HG02623 (cell line): ENCODE data around the gene CDH18.

ENCODE experiments used
- ATAC-seq: cut with Tn5 transposase; IDR thresholded peaks from one replicate; pipeline ENCODE4 v1.9.1; 2021; ENCODE audit warnings: moderate library complexity; ENCODE audit not compliant: unreplicated experiment

The CDH18 gene

DNA sequence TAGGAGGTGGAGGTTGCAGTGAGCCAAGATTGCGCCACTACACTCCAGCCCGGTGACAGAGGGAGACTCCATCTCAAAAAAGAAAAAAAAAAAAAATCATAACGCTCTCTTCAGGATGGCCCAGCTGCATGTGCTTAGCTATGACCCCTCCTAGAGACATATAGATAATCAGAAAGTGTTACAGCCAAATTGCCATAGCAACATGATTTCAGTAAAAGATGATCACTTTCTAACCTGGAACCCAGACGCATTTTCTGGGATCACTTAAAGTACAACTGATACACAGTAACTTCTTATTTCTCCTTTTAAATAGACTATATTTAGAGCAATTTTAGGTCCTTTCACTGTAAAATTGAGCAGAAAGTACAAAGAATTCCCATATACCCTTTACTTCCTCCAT is 372.9 kb downstream of the CDH18 start:
- ATAC-seq: no peak

DNA sequence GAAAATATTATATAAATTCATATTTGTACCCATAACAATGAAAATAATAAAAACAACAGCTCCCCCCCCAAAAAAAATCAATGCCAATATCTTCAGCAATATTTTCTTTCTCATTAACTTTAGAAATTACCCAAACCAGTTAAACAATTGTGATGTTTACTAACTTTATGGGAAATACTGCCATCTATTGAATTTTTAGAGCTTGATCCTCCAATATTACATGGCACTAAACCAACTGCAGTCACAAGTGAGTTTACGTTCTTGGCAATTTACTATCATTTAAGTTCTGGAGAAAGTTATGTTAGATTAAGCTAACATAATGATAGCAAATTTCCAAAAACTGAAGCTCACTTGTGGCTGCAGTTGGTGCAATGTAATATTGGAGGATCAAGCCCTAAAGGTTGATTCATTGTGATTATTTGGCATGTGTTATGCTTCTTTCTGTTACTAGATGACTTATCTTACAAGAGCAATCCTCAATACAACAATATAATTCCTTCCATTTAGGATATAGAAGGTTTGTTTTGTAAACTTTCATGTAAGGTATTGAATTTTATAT is 379.5 kb downstream of the CDH18 start:
- no peak for ATAC-seq

DNA sequence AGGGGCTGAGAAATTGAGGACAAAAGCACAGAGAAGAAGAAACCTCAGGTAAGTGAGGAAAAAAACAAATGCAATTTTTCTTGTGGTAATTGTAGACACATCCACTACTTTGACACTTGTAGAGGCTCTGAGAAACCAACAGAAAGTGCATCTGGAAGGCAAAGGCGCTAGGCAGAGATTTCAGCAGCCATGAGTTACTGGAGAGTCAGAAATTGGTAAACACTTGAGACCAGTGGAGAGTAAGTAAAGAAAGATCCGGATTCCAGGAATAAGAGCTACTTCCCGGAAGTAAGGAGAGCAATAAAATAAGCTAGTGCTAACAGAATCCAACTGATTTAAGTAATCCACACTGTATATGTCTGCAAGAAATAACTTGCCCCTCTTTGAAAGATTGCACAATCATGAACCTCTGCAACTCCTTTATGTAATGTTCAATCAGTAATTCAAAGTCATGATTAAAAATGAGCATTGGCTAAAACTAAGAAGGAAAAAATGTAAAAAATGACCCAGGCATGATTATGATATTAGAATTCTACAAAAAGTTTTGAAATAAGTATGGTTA is 382.1 kb downstream of the CDH18 start:
- ATAC-seq: no peak

DNA sequence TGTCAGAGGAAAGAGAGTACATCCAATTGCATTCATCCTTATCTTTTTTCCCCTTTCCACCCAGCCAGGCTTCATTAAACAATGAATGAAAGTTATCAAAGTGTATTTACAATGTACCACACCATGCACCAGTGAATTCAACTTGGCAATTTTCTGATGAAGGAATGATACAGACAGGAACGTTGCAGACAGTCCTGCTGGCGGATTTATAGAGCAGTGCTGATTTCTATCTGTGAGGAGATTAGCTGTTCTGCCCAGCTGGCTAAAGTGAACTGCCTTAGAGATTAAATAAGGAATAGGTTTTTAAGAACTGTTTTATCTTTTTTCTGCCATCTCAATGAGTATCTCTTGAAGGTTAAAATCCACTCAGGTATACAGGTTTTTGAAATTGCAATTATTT is 403.9 kb downstream of the CDH18 start:
- no peak for ATAC-seq

DNA sequence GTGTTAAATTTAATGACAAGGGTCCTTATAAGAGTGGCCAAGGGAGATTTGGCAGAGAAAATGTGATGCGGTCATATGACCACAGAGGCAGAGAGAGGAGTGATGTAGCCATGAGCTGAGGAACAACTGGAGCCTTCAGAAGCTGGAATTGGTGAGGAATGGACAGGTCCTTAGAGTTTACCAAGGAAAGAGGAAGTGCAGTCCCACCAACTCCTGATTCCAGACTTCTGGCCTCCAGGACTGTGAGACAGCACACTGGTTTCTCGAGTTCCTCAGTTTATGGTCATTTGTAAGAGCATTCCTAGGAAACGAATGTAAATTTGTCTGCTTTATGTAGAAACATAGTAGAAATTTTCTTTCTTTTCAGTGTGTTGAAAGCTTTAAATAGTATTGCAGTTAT is 410.1 kb downstream of the CDH18 start:
- ATAC-seq: no peak

DNA sequence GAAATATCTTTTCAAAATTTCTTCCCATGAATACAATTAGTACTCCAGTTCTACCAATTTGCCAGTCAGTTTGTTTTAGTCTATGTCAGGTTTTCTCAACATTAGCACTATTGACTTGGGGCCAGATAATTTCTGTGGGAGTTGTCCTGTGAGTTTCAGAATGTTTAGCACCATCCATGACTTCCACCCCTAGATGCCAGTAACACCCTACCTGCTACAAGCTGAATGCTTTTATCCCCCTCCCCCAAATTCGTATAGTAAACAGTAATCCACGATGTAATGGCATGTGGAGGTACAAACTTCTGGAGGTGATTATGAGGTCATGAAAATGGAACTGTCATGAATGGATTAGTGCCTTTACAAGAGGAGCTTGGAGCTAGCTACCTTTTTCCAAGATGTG is 420.0 kb downstream of the CDH18 start:
- no peak for ATAC-seq

DNA sequence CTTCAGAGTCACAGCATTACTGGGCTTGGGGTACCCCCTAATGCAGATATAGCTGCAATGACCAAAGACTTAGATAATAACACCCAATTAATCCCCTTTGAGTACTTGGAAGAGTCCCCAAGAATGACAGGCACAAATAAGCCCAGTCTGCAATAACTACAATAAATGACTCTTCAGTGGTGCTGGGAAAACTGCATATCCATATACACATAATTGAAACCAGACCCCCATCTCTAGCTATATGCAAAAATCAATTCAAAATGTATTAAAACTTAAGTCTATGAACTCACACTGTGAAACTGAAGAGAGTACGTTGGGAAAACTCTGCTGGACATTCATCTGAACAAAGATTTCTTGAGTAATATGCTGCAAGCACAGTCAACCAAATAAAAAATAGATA is 422.5 kb downstream of the CDH18 start:
- no peak for ATAC-seq

DNA sequence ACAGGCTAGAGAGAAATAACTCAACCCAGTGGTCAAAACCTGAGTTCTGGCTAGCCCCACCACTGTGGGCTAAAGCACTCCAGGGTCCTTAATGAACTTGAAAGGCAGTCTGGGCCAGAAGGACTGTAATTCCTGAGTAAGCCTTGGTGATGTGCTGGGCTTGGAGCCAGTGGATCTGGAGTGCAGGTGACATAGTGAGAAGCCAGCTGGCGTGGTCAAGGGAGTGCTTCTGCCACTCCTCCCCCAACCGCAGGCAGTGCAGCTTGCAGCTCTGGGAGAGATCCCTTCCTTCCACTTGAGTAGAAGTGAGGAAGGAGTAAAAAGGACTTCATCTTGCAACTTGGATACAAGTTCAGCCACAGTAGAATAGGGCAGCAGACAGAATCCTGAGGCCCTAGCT is 424.0 kb downstream of the CDH18 start:
- no peak for ATAC-seq

DNA sequence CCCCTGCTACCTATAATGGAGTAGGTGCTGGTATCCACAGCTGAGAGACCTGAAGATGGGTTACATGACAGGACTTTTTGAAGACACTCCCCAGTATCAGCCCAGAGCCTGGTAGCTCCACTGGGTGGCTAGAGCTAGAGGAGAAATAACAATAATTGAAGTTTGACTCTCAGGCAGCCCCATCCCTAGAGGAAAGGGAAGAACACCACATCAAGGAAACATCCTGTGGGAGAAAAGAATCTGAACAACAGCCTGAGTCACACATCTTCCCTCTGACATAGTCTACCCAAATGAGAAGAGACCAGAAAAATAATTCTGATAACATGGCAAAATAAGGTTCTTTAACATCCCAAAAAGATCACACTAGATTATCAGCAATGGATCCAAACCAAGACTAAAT is 432.1 kb downstream of the CDH18 start:
- no peak for ATAC-seq

DNA sequence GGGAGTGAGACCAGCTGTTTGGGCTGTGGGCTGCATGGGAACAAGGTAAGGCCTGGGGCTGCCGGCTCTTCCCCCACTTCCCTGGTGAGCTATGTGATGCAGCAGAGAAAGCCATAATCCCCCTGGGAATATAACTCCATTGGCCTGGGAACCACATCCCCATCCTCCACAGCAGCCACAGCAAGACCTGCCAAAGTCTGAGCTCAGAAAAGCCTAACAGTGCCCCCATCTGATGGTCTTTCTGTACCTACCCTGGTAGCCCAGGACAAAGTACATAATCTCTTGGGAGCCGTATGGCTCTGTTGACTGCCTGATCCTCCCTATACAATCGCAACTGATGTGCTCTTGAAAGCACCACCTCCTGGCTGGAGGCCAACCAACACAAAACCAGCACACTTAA is 432.6 kb downstream of the CDH18 start:
- no peak for ATAC-seq

DNA sequence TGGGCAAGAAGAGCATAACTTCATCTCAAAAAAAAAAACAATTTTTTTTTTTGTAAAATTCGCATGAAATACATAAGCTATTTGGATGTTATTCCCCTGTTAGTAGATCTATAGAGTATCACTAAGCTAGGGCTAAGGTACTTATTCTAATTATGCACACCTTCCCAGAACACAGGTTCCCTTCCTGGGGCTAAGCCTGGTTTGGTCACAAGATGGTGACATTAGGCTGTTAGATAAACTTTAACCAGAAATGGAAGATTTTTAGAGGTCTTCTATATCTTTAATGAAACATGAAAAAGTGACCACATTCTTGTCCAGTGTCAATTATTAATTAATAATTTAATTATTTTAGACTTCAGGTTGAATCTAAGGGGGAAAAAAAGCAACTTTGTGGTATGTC is 433.5 kb downstream of the CDH18 start:
- ATAC-seq: no peak

DNA sequence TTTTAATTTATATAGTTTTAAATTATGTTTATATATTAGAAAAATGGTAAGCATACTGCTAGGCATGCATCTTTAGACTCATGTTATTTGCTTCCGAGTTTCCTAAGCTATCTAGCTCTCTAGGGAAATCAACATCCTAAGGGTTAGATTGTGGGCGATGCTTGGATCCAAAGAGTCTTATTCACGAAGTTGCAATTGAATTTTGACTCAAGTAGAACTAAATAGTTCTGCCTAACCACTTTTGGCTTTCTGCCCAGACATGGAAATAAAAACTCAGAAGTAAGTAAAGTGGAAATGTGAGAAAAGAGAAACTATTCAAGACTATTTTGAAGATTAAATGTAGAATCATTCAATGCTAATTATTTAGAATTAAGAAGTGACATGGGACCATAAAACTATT is 440.4 kb downstream of the CDH18 start:
- no peak for ATAC-seq

DNA sequence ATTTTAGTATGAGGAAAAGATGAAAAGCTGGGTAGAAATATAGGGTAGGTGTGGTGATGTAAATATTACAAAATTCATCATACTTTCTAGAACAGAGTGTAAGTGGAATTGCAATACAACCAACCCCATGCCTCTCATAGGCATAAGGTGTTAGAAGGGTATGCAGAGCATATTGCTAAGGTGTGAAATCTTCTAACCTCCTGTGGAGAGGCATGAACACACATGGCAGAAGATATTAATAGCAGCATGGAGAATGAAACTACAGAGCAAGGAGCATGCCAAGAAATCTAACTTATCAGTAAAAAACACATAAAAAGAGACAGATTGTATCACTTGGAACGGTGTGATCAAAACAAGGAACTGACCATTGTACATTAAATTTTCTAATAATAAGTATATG is 441.5 kb downstream of the CDH18 start:
- no peak for ATAC-seq

DNA sequence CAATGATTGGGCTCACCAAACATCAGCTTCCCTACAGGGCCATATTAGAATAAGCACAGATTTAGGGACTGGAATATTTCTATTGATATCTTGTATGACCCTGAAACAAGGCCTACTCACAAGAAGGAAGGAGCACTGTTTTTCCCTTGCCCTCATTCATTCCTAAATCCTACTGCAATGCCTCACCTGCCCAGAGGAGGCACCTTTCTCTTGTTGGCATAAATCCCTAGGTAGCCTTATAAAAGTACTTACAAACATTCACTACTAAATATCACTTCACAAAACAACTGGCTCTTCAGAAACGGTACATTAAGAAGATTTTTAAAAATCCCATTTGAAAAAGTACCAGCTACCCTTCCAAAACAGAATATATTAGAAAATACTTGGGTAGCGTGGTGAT is 449.4 kb downstream of the CDH18 start:
- no peak for ATAC-seq

DNA sequence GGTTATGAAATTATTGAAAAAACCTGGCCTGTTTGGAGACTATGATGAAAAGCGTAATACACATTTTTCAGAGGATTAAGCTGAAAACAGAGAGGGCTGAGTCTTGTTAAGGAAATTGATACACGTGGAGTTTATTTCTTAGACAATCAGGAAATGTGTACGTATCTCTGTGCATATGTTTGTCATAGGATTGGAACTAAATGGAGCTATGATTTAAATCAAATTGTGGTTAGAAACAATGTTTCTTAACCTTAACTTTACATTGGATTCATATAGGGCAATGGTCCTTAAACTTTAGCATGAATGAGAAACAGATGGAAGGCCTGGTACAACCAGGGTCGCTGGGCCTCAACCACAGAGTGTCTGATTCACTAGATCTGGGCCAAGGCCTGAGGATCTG is 451.6 kb downstream of the CDH18 start:
- no peak for ATAC-seq

DNA sequence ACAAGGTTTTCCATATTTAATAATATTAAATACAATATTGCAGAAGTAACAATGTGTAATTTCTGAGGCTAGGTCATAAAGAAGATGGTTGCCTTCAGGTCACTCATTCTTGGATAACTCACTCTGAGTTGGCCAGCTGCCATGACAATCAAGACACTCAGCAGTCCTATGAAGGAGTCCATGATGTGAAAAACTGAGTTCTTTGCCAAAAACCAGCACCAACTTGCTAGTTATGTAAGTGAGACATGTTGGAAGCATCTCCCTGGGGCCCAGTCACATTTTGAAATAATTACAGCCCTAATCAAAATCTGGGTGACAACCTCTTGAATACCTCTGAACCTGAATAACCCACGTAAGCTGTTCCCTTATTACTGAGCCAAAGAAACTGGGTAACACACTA is 453.2 kb downstream of the CDH18 start:
- no peak for ATAC-seq

DNA sequence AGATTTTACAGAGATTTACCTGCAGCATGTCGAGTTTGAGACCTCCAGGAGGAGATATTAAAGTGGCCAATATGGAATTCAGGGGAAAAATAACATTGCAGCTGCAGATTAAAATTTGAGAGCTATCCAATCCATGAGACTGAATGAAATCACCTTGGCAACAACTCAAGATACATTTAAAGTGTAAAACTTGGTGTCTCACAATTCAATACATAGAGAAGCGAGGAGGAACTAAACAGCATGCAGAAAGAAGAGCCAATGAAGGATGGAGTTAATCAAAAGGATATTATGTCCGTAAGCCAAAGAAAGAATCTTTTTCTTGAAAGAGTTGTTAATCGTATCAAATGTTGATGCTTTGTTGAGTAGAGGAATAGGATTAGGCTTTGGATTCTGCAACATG is 455.1 kb downstream of the CDH18 start:
- ATAC-seq: no peak

DNA sequence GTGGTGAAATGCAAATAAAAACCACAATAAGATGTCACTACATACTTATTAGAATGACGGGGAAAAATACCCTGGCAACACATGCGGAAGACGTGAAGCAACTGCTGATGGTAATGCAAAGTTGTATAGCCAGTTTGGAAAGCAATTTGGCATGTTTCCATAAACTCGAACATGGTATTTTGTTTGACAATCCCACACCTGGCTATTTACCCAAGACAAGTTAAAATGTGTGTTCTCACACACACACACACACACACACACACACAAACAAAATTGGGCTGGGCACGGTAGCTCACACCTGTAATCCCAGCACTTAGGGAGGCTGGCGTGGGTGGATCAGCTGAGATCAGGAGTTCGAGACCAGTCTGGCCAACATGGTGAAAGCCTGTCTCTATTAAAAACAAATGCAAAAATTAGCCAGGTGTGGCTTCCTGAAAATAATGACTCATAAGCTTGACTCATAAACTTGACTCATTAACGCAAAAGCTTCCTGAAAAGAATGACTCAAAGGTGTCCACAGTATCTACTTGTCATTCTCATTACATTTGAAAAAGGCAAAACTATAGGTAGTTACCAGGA is 456.5 kb downstream of the CDH18 start:
- ATAC-seq: no peak

DNA sequence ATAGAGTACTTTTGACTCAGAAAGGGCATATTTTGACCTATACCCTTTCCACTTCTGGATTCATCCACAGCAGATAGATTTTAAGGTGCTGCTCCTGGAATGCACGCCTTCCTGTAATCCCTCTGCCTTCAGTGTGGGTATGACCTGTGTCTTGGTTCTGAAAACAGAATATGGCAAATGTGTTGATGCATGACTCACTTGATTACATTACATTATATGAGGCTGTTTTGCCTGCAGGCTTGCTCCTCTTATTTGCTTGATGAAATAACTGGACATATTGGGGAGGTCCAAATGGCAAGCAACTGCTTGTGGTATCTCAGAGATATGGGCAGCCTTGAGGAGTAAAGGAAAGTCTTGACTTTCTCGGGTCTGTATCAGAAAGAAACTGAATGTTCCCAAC is 468.6 kb downstream of the CDH18 start:
- no peak for ATAC-seq

DNA sequence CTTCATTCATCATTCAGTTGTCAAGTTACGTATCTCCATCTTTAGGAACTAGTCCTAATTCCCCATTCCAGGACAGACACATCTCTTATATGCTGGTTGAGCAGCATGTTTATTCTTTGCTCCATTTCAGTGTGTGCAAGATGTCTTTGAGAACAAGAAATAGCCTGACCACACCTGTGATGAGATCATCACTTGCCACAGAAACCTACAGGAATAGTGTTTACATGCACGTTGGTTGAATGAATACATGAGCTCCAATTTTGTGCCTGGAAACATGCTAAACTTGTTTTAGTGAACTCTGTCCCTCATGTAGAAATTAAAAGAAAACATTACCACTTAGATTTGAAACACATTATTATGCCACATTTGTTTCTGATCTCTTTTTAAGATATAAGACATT is 489.1 kb downstream of the CDH18 start:
- ATAC-seq: no peak

DNA sequence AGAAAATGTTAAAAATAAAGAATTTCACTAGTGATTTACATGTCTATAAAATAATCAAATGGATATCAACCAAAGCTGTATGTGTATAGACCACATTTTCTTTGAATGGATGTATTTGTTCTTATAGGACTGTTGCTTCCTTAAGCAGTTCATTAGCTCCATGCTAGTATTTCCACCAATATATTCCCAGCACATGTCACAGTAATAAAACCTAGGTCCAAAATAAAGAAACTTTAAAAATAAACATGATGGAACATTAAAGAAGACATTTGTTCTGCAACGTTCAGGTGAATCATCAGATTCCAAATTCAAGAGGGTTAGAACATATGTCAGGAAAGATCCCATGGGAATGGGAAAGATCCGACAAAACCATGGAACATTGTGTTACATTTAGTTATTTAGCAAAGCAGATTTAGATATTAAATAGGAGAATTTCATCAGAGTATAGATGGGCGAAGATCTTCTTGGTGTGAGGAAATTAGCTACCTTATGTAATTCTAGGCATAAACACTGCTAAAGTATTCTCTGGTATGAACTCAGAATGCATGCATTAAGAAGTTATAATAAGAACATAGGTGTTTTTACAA is 490.7 kb downstream of the CDH18 start:
- no peak for ATAC-seq

DNA sequence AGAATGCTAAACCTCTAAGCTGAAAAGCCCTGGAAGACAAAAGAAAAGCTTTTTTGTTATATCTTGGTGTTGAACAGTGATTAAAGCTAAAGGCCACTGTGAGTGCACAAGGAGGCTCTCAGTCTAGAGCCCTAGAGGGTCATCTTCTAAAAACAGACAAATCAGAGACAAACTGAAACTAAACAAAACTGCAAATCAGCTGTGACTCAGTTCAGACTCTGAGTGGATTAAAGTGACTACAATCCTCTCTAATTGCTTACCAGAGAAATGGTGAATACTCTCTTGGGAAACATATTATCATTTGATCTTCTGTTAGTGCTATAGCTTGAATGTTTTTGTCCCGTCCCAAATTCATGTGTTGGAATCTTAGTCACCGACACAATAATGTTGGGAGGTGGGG is 491.9 kb downstream of the CDH18 start:
- ATAC-seq: no peak

DNA sequence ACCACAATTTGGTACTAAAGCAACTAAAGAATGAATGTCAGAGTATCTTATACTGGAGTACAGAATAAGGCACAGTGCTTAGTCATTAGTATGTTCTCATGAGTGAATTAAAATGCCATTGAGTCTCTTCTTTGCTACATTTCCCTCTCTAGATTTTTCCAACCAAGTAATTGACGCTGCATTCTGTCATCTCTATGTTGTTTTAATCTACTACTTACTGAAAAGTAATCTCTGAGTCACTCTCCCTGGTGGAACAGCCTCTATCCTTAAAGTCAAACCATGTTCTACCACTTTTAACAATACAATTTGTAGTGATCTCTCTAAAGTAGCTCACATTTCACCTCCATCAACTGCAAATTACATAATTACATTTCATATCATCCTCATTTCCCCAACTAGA is 495.1 kb downstream of the CDH18 start:
- no peak for ATAC-seq
